OCI-M1 (cell line): Measurements from ENCODE around the gene CNTN5.
"Not testable (repeated sequence)": the region's sequence is repeated elsewhere in the genome, so short reads cannot be mapped to it uniquely, and the experiment has no call there.

Experiments
- DNase-seq: peaks from one replicate; lab custom pipeline; 2025; lab: John Stamatoyannopoulos, UW

Gene CNTN5

GRCh38 chr11:99020352-99021225 lies at the start of gene CNTN5:
Gene CNTN5 (plus strand): TSS chr11:99020949.
- peak; percentile 64 for DNase-seq

GRCh38 chr11:98979205-98979604 lies 41.5 kb upstream of the CNTN5 start:
- no peak for DNase-seq

GRCh38 chr11:99015634-99016454 lies 4.9 kb upstream of the CNTN5 start:
- DNase-seq = peak; percentile 67

- peak; percentile 6 for DNase-seq
Measured at GRCh38 chr11:99019696-99020095, 1.1 kb upstream of the CNTN5 start.

- no peak for DNase-seq
Measured at GRCh38 chr11:99037057-99037456, 16.3 kb downstream of the CNTN5 start.

DNA sequence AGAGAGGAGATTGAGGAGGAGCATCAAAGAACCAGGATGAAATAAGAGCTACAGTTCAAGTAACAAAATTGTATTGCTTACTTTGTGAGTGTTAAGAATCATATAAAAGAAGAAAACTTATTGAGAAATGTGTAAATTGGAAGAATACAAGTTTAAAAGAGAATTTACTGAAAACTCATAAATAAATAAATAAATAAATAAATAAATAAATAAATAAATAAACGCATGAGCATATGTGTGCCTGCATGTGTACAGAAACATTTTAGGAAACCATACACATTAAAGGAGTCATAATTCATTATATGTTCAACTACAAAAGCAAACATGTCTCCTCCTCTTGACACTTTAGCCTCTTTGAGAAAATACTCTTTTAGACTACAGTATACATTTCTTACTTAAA lies 42.6 kb downstream of the CNTN5 start:
- DNase-seq = no peak

GRCh38 chr11:99065121-99065520 lies 44.4 kb downstream of the CNTN5 start:
- DNase-seq = no peak

DNA sequence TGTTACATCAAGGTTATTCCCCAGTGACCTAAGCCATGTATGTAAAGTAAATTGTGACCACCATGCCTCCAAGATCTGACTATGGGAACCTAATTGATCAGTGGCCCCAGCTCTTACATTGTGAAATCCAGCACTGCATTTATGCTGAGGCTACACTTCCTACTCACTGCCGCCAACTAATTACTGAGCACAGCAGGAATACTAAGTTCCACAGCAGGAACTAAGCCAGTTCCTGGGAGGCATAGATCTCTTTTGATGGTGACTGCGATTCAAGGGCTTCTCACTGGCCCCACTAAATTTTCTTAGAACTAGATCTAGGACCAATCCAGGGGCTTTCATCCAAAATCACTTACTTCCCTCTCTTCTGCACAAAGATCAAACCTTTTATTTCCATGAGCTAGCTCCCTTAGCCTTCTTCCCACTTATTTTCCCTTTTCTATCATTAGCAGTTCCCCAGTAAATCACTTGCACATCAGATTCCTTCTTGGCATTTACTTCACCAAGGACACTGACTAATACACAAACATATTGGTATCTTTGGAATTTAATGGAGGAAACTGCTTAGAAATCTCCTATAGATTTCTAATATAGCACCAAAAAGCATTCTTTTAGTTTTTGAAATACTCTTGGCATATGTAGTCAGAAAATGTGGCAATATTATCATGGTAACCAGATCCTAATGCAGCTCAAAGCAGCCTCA lies 46.0 kb downstream of the CNTN5 start:
- no peak for DNase-seq

GRCh38 chr11:99068832-99069231 lies 48.1 kb downstream of the CNTN5 start:
- peak; percentile 30 for DNase-seq

GRCh38 chr11:99069856-99070444 lies 49.2 kb downstream of the CNTN5 start:
- DNase-seq = peak; percentile 75

DNA sequence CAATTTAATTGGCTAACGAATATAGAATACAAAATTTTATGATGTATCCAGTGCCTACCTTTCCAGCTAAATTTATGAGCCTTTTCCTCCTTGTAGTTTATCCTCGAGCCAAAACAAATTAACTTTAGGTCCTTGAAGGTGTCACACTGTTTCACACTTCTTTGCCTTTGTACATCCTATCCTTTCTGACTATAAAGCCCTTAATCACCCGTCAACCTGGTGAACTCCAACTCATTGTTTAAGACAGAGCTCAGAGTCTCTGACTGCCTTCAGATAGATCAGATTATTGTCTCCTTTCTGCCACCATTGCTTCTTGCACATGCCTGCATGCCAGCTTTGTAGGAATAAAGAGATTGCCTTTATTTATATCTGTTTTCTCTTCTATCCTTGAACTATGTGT lies 58.8 kb downstream of the CNTN5 start:
- no peak for DNase-seq

DNA sequence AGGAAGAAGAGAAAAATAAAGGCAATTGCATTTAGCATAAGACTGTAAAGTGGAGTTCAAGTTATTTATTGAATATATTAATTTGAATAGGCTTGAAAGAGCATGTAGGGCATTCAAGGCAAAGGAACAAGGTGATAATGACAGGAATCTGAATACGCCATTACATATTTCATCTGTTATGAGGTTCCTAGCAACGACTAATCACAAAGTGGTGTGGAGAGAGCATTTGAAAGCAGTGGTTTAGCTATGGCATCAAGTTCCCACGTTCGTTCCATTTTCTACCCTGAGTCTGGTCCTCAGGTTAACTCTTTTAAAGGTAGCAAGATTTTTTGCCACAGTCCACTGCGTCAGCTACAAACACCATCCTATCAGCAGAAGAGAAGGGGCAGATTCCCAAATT lies 59.4 kb downstream of the CNTN5 start:
- no peak for DNase-seq

- peak; percentile 9 for DNase-seq
Measured at GRCh38 chr11:99098258-99098657, 77.5 kb downstream of the CNTN5 start.

DNA sequence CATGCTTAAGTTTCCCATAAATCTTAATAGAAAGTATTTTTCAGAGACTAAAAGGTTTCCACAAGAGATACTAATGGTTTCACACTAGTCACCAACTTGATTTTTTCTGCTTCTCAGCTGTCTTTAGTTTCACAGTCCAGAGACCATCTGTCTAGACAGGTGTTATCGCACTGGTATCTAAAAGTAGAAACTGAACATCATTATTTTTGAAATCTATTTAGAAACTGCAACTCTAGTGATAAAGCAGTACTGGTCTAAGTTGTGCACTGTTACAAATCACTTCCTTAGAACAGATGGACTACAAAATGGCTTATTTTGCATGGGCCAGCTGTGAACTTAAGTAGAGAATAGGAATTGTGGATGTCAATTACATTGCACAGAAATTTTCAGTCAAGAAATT lies 78.0 kb downstream of the CNTN5 start:
- DNase-seq = no peak

DNA sequence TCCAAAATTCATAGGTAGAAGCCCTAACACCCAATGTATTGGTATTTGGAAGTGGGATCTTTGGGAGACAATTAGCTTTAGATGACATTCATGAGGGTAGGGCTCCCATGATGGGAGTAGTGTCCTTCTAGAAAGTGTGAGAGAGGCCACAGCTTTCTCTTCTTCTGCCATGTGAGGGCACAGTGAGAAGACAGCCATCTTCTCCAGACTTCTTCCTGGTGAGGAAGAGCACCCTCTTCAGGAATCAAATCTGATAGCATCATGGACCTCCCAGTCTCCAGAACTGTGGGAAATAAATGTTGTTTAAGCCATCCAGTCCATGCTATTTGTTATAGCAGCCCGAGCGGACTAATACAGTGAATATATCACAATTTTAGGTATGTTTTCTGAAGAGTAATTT lies 96.9 kb downstream of the CNTN5 start:
- peak; percentile 18 for DNase-seq

GRCh38 chr11:99133862-99134261 lies 113.1 kb downstream of the CNTN5 start:
- DNase-seq = not testable (repeated sequence)

- DNase-seq = no peak
Measured at GRCh38 chr11:99135508-99135907, 114.8 kb downstream of the CNTN5 start.

GRCh38 chr11:99142237-99142636 lies 121.5 kb downstream of the CNTN5 start:
- DNase-seq = no peak

DNA sequence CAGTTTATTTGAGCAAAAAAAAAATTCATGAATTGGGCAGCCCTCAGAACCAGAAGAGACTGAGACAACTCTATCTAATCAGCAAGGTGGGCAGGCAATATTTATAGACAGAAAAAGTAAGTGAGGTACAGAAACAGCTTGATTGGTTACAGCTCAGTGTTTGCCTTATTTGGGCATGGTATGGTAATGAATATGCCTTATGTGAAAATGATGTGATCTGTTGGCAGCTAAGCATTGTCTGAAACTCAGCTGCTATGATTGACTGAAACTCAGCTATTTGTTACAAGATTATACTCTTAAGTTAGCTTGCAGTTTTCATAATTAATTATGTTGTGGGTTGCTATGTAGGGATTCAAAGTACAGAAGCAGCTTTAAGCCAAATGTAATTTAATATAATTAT lies 127.6 kb downstream of the CNTN5 start:
- no peak for DNase-seq

DNA sequence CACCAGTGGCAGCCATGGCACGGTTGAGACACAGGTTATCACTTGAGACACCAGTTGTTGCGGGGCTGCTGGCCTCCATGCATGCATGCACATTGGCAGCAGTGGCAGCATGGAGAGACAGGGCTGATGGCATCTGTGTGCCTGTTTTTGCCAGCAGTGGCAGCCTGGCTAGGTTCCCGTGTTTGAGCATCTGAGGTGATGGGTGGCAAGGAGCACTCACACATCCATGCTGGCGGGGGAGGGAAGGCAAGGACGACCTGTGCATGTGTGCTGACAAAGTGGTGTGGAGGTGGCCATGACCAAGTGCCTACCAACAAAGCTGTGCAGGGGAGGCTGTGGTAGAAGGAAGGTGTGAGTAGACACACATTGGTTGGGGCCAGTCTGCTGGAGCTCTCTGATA lies 133.5 kb downstream of the CNTN5 start:
- DNase-seq = no peak

- peak; percentile 4 for DNase-seq
Measured at GRCh38 chr11:99160447-99160846, 139.7 kb downstream of the CNTN5 start.

- peak; percentile 24 for DNase-seq
Measured at GRCh38 chr11:99162819-99163218, 142.1 kb downstream of the CNTN5 start.
